CD4-positive, alpha-beta T cell treated with Interferon alpha-2 for 1 hour (primary cell): Measurements from ENCODE around the gene SLC35G2.
"Not testable (repeated sequence)": the region's sequence is repeated elsewhere in the genome, so short reads cannot be mapped to it uniquely, and the experiment has no call there.

Experiments
- DNase-seq, 2 donors: peaks; one replicate each; pipeline ENCODE4 v3.0.0-alpha.2; 2020 to 2022

The SLC35G2 gene

DNA sequence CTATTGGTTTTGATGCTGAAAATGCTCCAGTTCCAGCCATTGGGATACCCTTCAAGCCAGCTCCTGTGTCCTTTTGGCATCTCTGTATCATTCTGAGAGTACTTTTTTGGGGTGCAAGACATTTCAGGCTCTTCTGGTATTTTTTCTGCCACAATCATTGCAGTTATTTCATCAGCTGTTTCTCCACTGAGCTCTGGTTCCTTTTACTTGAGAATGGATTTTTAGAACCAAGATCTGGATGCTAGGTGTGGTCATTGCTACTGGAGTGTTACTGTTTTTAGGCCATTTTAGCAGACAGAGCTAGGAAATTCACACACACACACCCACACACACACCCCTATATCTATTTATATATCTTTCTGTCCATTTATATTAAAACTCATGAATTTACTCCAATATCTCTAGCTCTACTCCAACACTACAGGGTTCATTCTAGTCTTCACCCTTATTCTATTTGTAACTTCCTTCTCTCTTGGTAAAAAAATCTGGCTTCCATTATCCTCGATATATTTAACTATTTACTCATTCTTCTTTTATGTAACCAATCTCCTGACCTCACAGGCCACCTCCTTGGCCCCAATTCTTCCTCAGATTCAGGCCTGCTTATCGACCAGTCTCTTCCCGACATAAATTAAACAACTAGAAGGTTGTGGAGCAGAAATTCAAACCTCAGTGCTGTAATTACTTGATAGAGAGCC is 17.0 kb downstream of the SLC35G2 start:
- no peak for DNase-seq

DNA sequence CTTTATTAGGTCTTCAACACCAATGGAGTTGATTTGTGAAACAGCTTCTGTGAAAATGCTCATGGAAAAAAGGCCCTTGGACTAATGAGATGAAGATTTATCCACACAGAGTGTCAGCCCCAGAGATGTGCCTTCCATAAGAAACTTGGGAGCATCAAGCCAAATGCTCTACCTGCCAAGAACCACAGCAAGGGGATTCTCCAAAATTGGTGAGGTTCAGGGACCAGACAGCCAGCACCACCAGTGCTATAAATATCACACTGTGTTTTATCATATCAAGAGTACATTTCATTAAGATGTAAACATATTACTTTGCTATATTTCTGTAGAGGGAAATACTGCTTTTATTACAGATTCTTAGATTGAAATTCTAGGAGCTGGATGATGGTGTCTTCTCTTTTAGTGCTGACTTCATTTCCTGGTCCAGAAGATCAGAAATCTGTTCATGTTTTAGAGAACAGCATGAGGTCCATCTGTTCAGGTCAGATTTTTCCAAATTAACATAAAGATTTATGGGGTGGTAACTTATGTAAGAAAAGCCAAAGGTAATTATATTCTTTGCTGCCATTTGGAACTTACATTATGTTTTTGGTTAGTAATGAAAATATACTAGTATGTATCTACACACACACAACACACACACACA is 17.7 kb downstream of the SLC35G2 start:
- DNase-seq, result no peak

DNA sequence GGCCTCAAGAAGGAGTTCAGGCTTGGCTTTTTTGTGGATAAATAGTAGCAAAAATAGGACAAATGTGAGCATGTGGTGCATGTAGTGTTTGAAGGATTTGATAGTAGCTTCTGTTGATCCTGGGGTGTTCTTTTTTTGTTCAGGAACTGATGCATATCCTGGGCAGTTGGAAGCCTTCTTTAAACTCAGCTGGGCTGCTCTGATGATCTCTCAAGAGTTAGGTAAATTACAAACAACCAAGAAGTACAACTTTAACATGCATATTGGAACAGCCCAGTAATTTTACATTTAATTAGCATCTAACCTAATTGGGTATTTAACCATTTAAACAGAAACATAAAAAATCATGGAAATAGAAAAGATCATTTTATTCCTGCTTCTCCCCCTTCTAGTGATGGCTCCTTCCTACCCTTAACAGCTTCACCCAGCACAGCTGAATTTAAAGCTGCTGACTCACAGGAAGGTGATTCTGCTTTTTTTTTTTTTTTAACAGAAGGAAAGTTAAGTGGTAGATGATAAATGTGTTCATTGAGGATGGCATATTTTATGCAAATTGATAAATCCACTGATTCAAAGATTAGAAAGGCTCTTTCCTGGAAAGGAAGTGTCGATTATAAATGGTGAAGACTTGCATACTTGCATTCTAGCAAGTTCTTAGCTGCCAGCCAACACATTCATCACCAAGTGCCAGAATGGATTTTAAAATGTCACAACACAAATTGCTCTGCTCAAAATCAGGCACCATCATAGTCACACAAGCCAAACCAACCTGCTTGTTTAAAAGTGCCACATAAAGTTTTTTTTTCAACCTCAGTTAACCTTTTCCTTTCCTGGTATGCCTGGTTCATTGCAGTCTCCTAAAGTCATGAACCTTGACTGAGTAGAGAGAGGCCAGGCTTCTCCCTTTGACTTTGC is 20.0 kb downstream of the SLC35G2 start:
- no peak for DNase-seq

DNA sequence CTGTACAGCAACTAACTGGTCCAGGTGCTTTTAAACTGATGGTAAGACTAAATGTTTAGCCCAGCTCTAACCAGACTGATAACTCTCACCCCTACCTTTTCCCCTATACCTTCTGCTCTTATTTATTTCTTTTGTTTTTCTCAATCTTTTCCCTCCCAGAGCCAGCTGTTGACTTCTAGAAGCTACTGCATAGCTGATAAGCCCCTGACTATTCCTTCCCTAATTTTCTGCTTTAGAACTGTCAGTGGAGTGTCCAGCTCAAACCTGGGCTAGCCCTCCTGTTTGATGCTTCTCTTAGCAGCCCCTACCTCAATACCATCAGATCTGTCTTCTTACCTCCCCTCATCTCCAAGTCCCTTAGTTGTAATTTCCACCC is 20.6 kb downstream of the SLC35G2 start:
- DNase-seq, result no peak

DNA sequence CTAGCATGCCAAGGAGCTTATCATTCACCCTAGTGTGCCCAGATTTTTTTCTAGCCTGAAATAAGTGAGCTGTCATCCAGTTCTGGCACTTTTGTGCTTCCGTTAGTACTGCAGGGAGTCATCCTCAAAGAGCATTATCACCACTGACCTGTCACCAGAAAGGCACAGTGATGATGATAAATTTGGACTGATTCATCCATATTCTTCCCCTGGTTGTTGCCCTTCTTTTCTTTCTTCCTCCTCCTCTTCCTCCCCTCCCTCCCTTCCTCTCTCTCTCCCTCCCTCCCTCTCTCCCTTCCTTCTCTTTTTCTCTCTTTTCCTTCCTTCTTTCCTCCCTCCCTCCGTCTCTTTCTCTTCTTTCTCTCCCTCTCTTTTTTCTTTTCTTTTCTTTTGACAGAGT is 21.3 kb downstream of the SLC35G2 start:
- no peak for DNase-seq

DNA sequence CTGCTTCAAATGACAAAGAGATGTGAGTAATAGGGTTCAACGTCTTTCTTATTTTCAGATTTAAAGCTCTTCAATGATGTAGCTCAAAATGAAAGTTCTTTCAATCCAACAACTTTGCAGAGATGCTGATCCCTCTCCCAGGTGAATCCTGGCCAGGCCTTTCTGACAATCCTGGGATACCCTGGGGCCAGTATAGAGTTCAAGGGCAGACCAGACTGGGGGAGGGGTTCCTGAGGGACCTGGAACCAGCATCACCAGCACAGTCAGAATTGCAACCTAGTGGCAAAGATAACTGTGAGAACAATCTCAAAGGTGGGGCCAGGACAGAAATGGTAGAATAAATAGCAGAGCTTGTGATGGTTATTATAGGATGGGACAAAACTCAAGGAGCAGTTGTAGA is 23.4 kb downstream of the SLC35G2 start:
- DNase-seq, result no peak

DNA sequence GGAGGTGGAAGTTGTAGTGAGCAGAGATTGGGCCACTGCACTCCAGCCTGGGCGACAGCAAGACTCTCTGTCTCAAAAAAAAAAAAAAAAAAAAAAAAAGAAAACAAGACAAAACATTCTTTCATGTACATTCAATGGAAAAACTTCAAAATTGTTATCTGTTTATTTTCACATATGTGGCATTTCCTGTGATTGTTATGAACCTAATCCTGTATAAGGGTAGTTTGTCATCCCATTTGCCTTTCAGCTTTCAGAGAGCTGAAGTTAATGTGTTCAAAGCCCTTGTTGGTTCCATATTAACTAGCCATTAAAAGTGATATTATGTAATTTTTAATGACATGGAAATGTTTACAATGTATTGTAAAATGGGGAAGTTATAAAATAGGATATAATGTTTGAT is 25.8 kb downstream of the SLC35G2 start:
- DNase-seq, result no peak

DNA sequence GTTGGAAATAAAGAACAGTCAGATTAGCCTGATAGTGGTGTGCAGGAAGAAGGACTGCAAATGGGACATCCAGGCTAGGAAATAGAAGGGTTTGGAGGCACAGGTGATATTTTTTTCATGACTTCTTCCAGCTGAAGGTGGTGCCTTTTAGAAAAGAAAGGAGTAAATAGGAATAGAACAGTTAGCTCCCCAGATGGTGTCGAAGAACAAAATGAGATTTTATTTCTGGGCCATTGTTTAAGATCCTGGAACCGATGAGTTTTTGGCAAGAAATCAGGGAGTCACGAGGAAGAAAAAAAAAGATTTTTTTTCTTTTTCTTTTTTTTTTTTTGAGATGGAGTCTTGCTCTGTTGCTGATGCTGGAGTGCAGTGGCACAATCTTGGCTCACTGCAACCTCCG is 33.3 kb downstream of the SLC35G2 start:
- no peak for DNase-seq

DNA sequence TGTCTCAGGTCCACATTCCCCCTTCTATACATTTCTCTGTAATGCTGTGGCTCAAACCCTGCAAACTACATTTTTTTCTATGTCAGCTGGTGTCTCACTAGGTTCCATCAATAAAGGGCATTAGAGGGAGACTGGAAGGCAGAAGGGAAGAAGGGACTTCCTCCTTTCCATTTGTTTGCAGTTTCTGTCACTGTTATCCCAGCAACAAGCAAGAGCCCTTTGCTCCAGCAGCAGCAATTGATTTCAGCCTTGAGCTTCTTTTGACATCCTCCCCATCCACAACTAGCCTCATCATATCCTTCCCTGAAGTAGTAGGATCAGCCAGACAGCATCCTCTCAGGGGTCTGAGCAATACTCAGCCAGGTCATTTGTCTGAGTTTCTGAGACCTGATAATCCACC is 37.7 kb downstream of the SLC35G2 start:
- no peak for DNase-seq

DNA sequence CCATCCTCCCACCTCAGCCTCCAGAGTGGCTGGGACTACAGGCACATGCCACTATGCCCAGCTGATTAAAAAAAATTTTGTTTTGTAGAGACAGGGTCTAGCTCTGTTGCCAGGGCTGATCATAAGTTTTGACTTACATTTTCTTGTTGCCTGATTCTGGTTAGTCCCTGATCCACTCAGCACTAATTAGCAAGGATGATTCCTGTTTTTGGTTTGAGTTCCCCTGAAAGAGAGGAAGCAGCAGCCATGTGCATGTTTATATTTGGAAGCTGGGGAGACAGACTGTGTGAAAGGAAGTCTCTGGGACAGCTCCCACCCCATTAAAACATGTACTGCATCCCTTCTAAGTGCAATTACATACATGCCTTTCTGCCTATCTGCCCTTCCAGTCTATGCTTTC is 39.5 kb downstream of the SLC35G2 start:
- peak in 1 of 2 donors; percentile 6 for DNase-seq

DNA sequence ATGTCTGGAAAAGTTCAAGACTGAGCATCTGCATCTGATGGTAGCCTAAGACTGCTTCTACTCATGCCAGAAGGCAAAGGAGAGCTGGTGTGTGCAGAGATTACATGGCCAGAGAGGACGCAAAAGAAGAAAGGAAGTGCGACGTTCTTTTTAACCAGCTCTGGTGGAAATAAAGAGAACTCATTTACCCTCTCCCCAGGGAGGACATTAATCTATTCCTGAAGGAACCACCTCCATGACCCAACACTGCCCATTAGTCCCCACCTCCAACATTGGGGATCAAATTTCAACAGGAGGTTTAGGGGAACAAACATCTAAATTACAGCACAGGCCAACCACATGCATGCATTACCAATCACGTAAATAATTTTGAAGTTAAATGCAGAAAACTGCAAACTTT is 41.6 kb downstream of the SLC35G2 start:
- DNase-seq, result no peak

DNA sequence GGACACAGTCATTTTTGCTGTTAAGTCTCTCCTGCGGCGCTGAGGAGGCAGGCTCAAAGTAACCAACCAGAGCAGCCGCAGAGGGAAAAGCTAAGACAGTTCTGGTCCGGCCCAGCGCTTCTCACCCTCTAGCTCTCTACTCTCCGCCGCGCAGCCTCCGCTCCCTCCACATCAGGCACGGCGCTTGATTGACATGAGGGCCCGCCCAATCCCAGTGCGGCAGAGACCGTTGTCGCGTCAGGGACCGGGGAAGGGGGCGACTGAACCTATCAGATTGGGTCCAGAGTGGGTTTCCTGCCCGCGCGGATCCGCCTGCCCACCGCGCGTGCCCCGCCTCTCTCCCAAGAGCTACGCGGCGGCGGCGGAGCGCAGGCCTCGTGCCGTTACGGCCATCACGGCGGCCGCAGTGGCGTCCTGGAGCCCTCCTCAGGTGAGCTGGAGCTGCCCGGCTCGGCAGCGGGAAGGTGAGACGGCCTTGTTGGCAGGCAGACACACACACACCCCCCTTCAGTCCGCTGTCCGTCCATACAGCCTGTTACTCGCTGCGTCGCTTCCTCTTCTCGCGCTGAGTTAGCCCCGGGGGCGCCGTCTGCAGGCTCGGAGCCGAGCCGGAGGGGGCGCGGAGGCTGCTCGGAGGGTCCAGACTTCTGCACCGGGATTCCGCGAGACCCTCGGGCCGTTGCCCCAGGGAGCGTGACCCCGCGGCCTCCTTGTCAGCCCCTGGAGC is 43.1 kb downstream of the SLC35G2 start, which contains the start of gene NCK1:
Gene NCK1, plus strand, starts transcription at position 319 of the 727 bp plus-strand sequence. CDS start 65,794 bp downstream, outside the sequence.
- peak; percentile 97 to 98 for DNase-seq

DNA sequence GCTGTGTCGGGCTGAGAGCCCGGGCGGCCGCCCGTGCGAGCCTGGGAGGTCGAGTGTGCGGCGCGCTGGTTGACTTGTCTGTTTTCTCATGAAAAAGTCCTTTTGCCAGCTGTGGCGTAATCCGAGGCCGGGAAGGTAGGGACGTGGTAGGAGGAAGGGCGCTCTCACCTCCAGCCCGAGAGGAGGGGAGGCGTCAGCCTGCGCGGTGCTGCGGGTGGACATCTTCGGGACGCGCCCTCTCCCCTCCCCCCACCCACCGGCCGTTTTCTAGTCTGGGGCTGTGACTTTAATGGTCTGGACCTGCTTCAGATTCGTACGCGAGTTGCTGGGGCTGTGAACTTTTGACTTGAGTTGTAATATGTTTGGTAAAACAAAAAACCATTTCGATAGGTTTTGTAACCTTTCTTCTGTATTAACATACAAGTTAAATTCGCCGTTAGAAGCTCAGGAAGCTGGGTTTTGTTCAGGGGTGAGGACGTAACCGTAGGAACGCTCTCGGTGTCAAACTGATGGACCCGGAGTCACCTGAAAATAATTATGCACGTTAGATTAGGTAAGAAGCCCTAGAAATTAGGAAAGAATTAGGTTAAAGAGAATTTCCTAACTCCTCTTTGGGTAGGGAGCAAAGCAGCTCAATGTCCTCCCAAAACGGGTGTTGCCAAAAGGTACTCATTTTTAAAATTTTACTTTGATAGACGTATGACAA is 43.8 kb downstream of the SLC35G2 start:
- peak; percentile 33 to 52 for DNase-seq

DNA sequence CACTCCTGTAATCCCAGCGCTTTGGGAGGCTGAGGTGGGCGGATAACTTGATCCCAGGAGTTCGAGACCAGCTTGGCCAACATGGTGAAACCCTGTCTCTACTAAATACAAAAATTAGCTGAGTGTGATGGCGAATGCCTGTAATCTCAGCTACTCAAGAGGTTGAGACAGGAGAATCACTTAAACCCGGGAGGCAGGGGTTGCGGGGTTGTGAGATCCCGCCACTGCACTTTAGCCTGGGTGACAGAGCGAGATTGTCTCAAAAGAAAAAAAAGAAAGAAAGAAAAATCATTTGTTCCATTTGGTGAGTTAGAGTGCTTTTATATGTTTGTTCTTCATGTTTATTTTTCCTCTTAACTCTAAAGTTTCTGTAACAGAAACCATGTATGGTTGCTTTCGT is 50.4 kb downstream of the SLC35G2 start:
- DNase-seq, result no peak

DNA sequence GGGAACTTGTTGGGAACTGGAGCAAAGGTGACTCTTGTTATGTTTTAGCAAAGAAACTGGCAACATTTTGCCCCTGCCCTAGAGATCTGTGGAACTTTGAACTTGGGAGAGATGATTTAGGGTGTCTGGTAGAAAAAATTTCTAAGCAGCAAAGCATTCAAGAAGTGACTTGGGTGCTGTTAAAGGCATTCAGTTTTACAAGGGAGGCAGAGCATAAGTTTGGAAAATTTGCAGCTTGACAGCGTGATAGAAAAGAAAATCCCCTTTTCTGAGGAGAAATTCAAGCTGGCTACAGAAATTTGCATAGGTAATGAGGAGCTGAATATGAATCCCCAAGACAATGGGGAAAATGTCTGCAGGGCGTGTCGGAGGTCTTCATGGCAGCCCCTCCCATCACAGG is 53.3 kb downstream of the SLC35G2 start:
- DNase-seq, result not testable (repeated sequence)

DNA sequence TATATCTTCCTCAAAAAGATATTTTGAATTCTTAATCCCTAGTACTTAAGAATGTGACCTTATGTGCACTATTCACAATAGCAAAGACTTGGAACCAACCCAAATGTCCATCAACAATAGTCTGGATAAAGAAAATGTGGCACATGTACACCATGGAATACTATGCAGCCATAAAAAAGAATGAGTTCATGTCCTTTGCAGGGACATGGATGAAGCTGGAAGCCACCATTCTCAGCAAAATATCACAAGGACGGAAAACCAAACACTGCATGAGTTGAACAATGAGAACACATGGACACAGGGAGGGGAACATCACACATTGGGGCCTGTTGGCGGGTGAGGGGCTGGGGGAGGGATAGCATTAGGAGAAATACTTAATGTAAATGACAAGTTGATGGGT is 60.6 kb downstream of the SLC35G2 start:
- not testable (repeated sequence) for DNase-seq

DNA sequence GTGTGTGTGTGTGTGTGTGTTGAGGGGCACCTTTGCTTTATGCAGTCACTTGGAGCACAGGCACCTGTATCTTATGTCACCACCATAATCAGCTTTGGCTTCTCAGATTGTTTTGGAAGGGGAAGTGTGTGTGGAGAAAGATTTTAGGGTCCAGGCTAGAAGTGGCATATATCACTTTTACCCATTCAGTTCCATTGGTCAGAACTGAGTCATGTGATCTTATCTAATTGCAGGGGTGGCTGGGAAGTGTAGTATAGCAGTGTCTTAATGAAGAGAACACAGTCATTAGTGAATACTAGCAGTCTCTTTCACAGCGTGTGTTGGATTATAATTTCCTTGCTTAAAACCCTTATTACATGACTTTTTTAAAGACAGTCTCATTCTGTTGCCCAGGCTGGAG is 63.6 kb downstream of the SLC35G2 start:
- DNase-seq, result peak in 1 of 2 donors; percentile 55

DNA sequence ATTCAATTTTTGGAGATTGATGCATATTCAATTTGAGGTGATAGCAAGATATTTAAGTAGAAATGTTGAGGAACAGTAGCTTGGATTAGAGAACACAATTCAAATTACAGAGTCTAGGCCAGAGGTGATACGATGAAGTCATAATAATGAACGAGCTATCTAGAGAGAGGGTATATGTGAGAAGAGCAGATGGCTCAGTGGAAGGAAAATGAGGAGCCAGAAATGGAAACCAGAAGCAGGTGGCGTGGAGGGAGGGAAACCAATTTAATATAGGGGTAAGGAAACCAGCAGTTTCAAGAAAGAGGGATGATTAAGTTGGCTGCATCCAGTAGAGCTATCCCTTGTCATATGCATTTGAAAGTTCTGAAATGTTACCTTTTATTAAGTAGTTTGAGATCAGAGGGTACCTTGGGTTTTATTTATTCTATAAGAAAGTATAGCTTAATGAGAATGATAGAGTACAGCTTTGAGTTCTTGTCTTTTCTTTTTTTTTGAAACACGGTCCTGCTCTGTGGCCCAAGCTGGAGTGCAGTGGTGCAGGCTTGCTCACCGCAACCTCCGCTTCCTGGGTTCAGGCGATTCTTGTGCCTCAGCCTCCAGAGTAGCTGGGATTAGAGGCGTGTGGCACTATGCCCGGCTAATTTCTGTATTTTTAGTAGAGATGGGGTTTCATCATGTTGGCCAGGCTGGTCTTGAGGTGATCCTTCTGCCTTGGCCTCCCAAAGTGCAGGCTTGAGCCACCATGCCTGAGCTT is 65.2 kb downstream of the SLC35G2 start:
- no peak for DNase-seq

DNA sequence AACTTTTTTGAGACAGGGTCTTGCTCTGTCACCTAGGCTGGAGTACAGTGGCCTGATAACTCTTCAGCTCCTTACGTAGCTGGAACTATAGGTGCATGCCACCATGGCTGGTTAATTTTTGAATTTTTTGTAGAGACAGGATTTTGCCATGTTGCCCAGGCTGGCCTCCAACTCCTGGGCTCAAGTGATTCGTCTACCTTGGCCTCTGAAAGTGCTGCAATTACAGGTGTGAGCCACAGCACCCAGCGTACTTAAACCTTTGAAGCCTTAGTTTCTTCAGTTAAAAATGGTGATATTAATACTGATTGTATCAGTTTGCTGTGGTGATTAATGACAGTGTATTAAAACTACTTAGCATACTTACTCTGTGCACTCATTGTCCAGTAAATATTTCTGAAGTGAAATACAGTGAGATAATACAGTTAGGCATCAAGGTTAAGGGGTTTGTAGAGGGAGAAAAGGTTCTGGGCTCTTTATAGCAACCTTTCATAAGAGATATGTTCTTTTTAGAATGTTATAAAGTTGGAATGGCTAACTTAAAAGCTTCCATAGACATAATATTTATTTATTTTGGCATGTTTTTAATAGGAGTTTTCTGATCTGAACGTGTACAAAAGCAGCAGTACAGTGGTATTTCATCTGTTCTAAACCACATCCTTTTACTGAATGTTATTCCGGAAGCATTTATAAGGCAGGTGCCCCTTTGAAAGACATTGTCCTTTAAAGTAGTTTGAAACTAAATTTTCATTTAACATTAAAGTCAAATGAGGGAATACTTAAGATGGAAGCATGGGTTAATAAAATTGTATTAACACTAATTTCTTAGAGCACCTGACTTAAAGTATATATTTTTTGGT is 66.7 kb downstream of the SLC35G2 start:
- peak in 1 of 2 donors; percentile 54 for DNase-seq

DNA sequence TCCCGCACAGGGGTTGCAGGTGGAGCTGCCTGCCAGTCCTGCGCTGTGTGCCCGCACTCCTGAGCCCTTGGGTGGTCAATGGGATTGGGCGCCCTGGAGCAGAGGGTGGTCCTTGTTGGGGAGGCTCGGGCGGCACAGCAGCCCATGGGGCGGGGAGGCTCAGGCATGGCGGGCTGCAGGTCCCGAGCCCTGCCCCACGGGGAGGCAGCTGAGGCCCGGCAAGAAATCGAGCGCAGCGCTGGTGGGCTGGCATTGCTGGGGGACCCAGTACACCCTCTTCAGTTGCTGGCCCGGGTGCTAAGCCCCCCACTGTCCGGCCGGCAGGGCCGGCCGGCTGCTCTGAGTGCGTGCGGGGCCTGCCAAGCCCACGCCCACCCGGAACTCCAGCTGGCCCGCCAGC is 71.0 kb downstream of the SLC35G2 start:
- DNase-seq, result no peak
